Stimulated activated CD4-positive, alpha-beta T cell treated with anti-CD3 and anti-CD28 coated beads, TNF-alpha, amount 100 ng/mL, for 1 hour (primary cell): ENCODE results near the gene CMTR1.
"Not testable (repeated sequence)": the region's sequence is repeated elsewhere in the genome, so short reads cannot be mapped to it uniquely, and the experiment has no call there.

Experiments used
- DNase-seq, 3 donors: peaks; one replicate each; pipeline ENCODE4 v3.0.0-alpha.2; 2020; ENCODE audit warnings: low read depth in 3 of 3, low spot score in 1 of 3

The CMTR1 gene

GRCh38 chr6:37432916-37433656, at the start of gene CMTR1:
Gene CMTR1 (plus strand): TSS chr6:37433221. CDS start chr6:37435630, 2,409 bp downstream.
- DNase-seq = peak; percentile 88 to 95 (median 90)

- no peak for DNase-seq
These were observed 44.4 kb upstream of the CMTR1 start for GRCh38 chr6:37388578-37388977.

- DNase-seq = no peak
These were observed 43.2 kb upstream of the CMTR1 start for GRCh38 chr6:37389857-37390256.

GRCh38 chr6:37391120-37391519, 41.9 kb upstream of the CMTR1 start:
- no peak for DNase-seq

- no peak for DNase-seq
These were observed 40.2 kb upstream of the CMTR1 start for GRCh38 chr6:37392821-37393220.

- DNase-seq = no peak
These were observed 39.6 kb upstream of the CMTR1 start for GRCh38 chr6:37393381-37393929.

- DNase-seq = no peak
These were observed 36.3 kb upstream of the CMTR1 start for GRCh38 chr6:37396571-37397180.

- DNase-seq = no peak
These were observed 33.9 kb upstream of the CMTR1 start for GRCh38 chr6:37399131-37399530.

- DNase-seq = no peak
These were observed 33.1 kb upstream of the CMTR1 start for GRCh38 chr6:37399795-37400490.

- not testable (repeated sequence) for DNase-seq
These were observed 31.4 kb upstream of the CMTR1 start for GRCh38 chr6:37401658-37402057.

GRCh38 chr6:37406726-37407341, 26.2 kb upstream of the CMTR1 start:
- no peak for DNase-seq

GRCh38 chr6:37407948-37408347, 25.1 kb upstream of the CMTR1 start:
- no peak for DNase-seq

- no peak for DNase-seq
These were observed 23.5 kb upstream of the CMTR1 start for GRCh38 chr6:37409501-37409900.

- DNase-seq = no peak
These were observed 15.6 kb upstream of the CMTR1 start for GRCh38 chr6:37417393-37417792.

- DNase-seq = no peak
These were observed 14.3 kb upstream of the CMTR1 start for GRCh38 chr6:37418722-37419121.

- no peak for DNase-seq
These were observed 6.7 kb upstream of the CMTR1 start for GRCh38 chr6:37426058-37426944.

- no peak for DNase-seq
These were observed 6.0 kb upstream of the CMTR1 start for GRCh38 chr6:37426945-37427510.

- DNase-seq = no peak
These were observed 3.7 kb upstream of the CMTR1 start for GRCh38 chr6:37429352-37429750.

- no peak for DNase-seq
These were observed 468 bp upstream of the CMTR1 start for GRCh38 chr6:37432590-37432915.

GRCh38 chr6:37433657-37434271, 743 bp downstream of the CMTR1 start:
- peak in 2 of 3 donors; percentile 6 to 21 for DNase-seq
